ENCODE measurements around the gene WDR70. TPM values are rescaled to one million over a fixed set of nuclear protein-coding genes. Genes with fewer than 3 reads are reported as not detected.
"Not testable (repeated sequence)": the region's sequence is repeated elsewhere in the genome, so short reads cannot be mapped to it uniquely, and the experiment has no call there.

WDR70 gene
- total and polyA plus RNA-seq, 5 donors: 9.4 to 21.1 (median 16.7) TPM

DNA sequence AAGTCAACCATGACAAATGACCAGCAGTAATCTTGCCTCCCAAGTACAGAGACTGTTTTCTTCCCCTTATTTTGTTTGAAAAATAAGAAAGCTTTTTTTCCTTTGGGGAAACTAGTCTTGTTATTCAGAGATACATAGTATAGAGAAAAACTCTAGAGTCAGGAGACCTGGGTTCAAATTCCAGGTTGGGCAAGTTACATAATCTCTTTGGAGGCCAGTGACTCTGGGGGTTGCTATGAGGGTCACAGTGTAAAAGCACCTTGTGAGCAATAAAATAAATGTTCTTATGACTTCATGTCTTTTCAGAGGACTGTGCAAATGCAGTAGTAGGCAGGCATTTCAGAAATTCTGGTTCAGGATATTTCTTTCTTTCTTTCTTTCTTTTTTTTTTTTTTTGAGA lies 389.3 kb downstream of the WDR70 start:
- no peaks in the 10 kb centered on the region for H3K9me3 ChIP-seq (ENCODE audit: control insufficient read depth, low read length)
- no peaks in the 10 kb centered on the region for H3K4me1 ChIP-seq (ENCODE audit: control insufficient read depth, insufficient read depth, low read length)
- H3K27ac ChIP-seq (ENCODE audit: low read length): no peak overlapping the region
- no peaks in the 10 kb centered on the region for H3K27me3 ChIP-seq (ENCODE audit: control insufficient read depth, insufficient read depth)
- ATAC-seq: no peak
- H3K4me3 ChIP-seq (ENCODE audit: low read length): no peak overlapping the region
- no peak for DNase-seq
- intact Hi-C loops (cut with DNase I): no loop called here

DNA sequence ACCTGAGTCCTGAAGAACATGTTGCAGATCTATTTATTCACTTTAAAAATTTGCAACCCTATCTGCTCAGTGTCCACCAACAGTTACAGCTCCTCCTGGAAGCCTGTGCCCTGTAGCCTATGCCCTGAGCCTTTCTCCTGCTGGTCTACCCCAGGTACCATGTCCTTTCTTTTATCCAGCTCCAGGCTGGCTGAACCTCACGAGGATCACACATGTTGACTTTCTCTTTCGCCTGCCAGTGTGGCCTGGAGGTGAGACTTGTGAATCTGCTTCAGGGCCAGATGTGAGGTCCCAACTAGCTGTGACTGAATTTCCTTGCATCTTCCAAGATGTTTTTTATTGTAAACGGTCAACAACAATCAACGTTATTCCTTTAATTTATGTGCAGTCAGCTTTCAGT lies 390.0 kb downstream of the WDR70 start:
- Histone ChIP-seq H3K9me3 (ENCODE audit: control insufficient read depth, low read length) (no peaks in the 10 kb centered on the region), H3K27ac (ENCODE audit: low read length) (no peak overlapping the region), H3K27me3 (ENCODE audit: control insufficient read depth, insufficient read depth) (no peaks in the 10 kb centered on the region), H3K4me1 (ENCODE audit: control insufficient read depth, insufficient read depth, low read length) (no peaks in the 10 kb centered on the region), H3K4me3 (ENCODE audit: low read length) (no peak overlapping the region)
- intact Hi-C loops (cut with DNase I): no loop called here
- DNase-seq: no peak
- 91% methylated on average over 4 of the region's 4 CpGs for WGBS
- no peak for ATAC-seq

GRCh38 chr5:37769840-37770239 lies 390.7 kb downstream of the WDR70 start:
- no peak for DNase-seq
- Histone ChIP-seq H3K27ac (ENCODE audit: low read length) (no peak overlapping the region), H3K9me3 (ENCODE audit: control insufficient read depth, low read length) (no peaks in the 10 kb centered on the region), H3K27me3 (ENCODE audit: control insufficient read depth, insufficient read depth) (no peaks in the 10 kb centered on the region), H3K4me3 (ENCODE audit: low read length) (no peak overlapping the region), H3K4me1 (ENCODE audit: control insufficient read depth, insufficient read depth, low read length) (no peaks in the 10 kb centered on the region)
- no peak for ATAC-seq
- WGBS: 86% methylated on average over 1 of the region's 1 CpG
- intact Hi-C loops (cut with DNase I): no loop called here

DNA sequence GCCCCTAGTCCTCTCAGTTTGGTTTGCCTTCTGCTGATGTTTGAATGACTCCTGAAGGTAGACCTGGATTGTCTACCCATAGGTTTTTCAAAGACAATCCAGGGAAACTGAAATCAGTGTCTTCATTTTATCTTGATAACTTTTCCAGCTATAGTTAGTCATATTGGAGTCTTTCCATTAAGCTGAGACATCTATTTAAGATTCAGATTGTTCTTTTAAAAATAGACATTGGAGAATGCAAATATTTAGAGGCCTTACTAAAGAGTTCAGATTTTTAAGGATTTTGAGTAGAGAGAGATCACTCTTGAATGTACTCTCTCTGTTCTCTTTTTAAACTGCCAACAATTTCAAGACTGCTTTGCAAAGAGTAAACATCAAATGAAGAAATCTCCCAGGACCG lies 391.7 kb downstream of the WDR70 start:
- ATAC-seq: no peak
- Histone ChIP-seq H3K27me3 (ENCODE audit: control insufficient read depth, insufficient read depth) (no peaks in the 10 kb centered on the region), H3K27ac (ENCODE audit: low read length) (no peak overlapping the region), H3K4me1 (ENCODE audit: control insufficient read depth, insufficient read depth, low read length) (no peaks in the 10 kb centered on the region), H3K9me3 (ENCODE audit: control insufficient read depth, low read length) (peaks cover 3% of the 10 kb centered on the region), H3K4me3 (ENCODE audit: low read length) (no peak overlapping the region)
- 71% methylated on average over 1 of the region's 1 CpG for WGBS
- intact Hi-C loops (cut with DNase I): no loop called here
- DNase-seq: no peak

GRCh38 chr5:37771203-37771611 lies 392.1 kb downstream of the WDR70 start:
- DNase-seq (no peak), ATAC-seq (no peak)
- Histone ChIP-seq H3K4me1 (ENCODE audit: control insufficient read depth, insufficient read depth, low read length) (no peaks in the 10 kb centered on the region), H3K27ac (ENCODE audit: low read length) (no peak overlapping the region), H3K9me3 (ENCODE audit: control insufficient read depth, low read length) (peaks cover 5% of the 10 kb centered on the region), H3K27me3 (ENCODE audit: control insufficient read depth, insufficient read depth) (no peaks in the 10 kb centered on the region), H3K4me3 (ENCODE audit: low read length) (no peak overlapping the region)
- 71% methylated on average over 3 of the region's 3 CpGs for WGBS
- intact Hi-C loops (cut with DNase I): no loop called here

- H3K27ac ChIP-seq (ENCODE audit: low read length): no peak overlapping the region
- WGBS: 70% methylated on average over 2 of the region's 2 CpGs
- peaks cover 5% of the 10 kb centered on the region for H3K9me3 ChIP-seq (ENCODE audit: control insufficient read depth, low read length)
- no peak for ATAC-seq
- no peak for DNase-seq
- no peaks in the 10 kb centered on the region for H3K27me3 ChIP-seq (ENCODE audit: control insufficient read depth, insufficient read depth)
- no peaks in the 10 kb centered on the region for H3K4me1 ChIP-seq (ENCODE audit: control insufficient read depth, insufficient read depth, low read length)
- intact Hi-C loops (cut with DNase I): no loop called here
- H3K4me3 ChIP-seq (ENCODE audit: low read length): no peak overlapping the region
Observed at GRCh38 chr5:37771731-37772130, 392.6 kb downstream of the WDR70 start.

- 88% methylated on average over 2 of the region's 2 CpGs for WGBS
- Histone ChIP-seq H3K4me3 (ENCODE audit: low read length) (no peak overlapping the region), H3K27me3 (ENCODE audit: control insufficient read depth, insufficient read depth) (no peaks in the 10 kb centered on the region), H3K9me3 (ENCODE audit: control insufficient read depth, low read length) (peaks cover 5% of the 10 kb centered on the region), H3K4me1 (ENCODE audit: control insufficient read depth, insufficient read depth, low read length) (no peaks in the 10 kb centered on the region), H3K27ac (ENCODE audit: low read length) (no peak overlapping the region)
- intact Hi-C loops (cut with DNase I): no loop called here
- DNase-seq (no peak), ATAC-seq (no peak)
Observed at GRCh38 chr5:37772255-37772654, 393.1 kb downstream of the WDR70 start.

DNA sequence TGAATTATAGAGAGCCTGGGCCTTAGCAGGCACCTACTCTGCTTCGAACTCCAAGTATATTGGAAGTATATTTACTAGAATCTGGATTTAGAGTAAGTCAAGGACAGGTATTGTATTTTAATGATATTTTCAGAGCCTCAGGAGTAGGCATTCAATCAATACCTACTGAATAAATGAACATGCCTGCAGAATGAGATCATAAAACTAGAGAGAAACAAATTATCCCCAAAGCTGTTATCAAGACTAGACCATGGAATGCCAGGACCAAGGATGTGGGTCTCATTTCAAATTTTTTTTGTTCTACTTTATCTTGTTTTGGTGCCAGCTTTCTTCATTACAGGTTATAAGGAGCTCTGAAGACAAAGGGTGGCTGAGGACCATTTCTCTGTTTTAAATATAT lies 394.7 kb downstream of the WDR70 start:
- Histone ChIP-seq H3K4me1 (ENCODE audit: control insufficient read depth, insufficient read depth, low read length) (no peaks in the 10 kb centered on the region), H3K9me3 (ENCODE audit: control insufficient read depth, low read length) (peaks cover 5% of the 10 kb centered on the region), H3K27ac (ENCODE audit: low read length) (no peak overlapping the region), H3K27me3 (ENCODE audit: control insufficient read depth, insufficient read depth) (no peaks in the 10 kb centered on the region), H3K4me3 (ENCODE audit: low read length) (no peak overlapping the region)
- WGBS: 83% methylated on average over 1 of the region's 1 CpG
- DNase-seq: no peak
- ATAC-seq: no peak
- intact Hi-C loops (cut with DNase I): no loop called here

- Histone ChIP-seq H3K27me3 (ENCODE audit: control insufficient read depth, insufficient read depth) (no peaks in the 10 kb centered on the region), H3K4me1 (ENCODE audit: control insufficient read depth, insufficient read depth, low read length) (no peaks in the 10 kb centered on the region), H3K9me3 (ENCODE audit: control insufficient read depth, low read length) (peaks cover 5% of the 10 kb centered on the region), H3K4me3 (ENCODE audit: low read length) (no peak overlapping the region), H3K27ac (ENCODE audit: low read length) (no peak overlapping the region)
- ATAC-seq (no peak), DNase-seq (no peak)
- 98% methylated on average over 9 of the region's 9 CpGs for WGBS
- intact Hi-C loops (cut with DNase I): no loop called here
Observed at GRCh38 chr5:37774912-37775483, 395.9 kb downstream of the WDR70 start.

GRCh38 chr5:37776826-37777225 lies 397.7 kb downstream of the WDR70 start:
- Histone ChIP-seq H3K4me3 (ENCODE audit: low read length) (no peak overlapping the region), H3K4me1 (ENCODE audit: control insufficient read depth, insufficient read depth, low read length) (no peaks in the 10 kb centered on the region), H3K27ac (ENCODE audit: low read length) (no peak overlapping the region), H3K9me3 (ENCODE audit: control insufficient read depth, low read length) (peaks cover 5% of the 10 kb centered on the region), H3K27me3 (ENCODE audit: control insufficient read depth, insufficient read depth) (no peaks in the 10 kb centered on the region)
- 58% methylated on average over 7 of the region's 7 CpGs for WGBS
- intact Hi-C loops (cut with DNase I): no loop called here
- peak in 1 of 2 donors; percentile 16 for ATAC-seq
- peak in 1 of 3 donors; percentile 42 for DNase-seq

DNA sequence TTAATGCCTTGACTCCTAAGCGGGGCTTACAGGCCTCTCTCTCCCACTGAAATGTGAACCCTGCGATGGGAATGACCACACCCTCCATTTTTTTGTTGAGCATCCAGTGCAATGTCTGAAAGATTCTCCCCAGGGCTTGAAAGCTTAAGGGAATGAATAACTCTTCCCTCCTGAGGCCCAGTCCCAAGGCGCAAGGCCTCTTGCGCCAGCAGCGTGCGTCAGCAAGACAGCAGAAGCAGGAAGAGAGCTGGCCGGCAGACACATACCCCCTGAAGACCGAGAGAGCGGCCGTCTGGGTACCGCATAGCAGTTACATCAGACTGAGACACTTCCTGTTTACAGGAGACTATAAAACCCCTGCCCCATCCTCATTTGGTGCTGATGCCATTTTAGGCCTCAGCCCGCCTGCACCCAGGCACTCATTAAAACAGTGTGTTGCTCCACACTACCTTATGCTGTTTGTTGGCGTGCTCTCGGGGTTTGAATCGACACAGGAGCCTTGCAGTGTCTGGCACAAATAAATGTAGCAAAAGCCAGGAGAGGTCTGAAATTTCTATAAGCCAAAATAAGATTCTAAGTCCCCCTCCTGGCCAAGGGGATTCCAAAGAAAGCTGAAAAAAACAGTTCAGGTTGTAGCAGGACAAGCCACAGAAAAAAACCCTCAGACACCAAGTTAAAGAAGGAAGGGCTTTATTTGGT lies 398.5 kb downstream of the WDR70 start:
- WGBS: 84% methylated on average over 15 of the region's 15 CpGs
- no peak for ATAC-seq
- DNase-seq: no peak
- Histone ChIP-seq H3K9me3 (ENCODE audit: control insufficient read depth, low read length) (peaks cover 5% of the 10 kb centered on the region), H3K4me3 (ENCODE audit: low read length) (no peak overlapping the region), H3K4me1 (ENCODE audit: control insufficient read depth, insufficient read depth, low read length) (no peaks in the 10 kb centered on the region), H3K27me3 (ENCODE audit: control insufficient read depth, insufficient read depth) (no peaks in the 10 kb centered on the region), H3K27ac (ENCODE audit: low read length) (no peak overlapping the region)
- intact Hi-C loops (cut with DNase I): no loop called here

DNA sequence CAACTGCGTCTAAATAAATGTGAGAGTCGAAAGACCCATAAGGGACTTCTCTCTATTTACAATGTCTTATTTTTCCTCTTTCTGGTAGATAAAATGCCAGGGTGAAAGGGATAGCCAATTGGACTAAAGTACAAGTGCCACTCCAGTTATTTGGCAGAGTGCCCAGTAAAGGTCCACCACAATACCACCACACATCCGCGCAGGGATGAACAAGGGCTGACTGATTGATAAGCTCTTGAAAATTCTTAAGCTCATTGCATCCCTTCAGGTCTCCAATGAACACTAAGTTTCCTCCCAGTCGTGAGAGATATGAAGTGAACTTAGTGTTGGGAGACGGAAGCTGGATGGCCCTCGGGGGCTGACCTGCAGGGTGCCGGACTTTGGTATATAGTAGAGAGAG lies 402.3 kb downstream of the WDR70 start:
- H3K4me3 ChIP-seq (ENCODE audit: low read length); H3K9me3 ChIP-seq (ENCODE audit: control insufficient read depth, low read length); intact Hi-C loops (cut with DNase I); H3K27ac ChIP-seq (ENCODE audit: low read length); ATAC-seq; H3K4me1 ChIP-seq (ENCODE audit: control insufficient read depth, insufficient read depth, low read length); H3K27me3 ChIP-seq (ENCODE audit: control insufficient read depth, insufficient read depth); DNase-seq: not testable (repeated sequence)
- 71% methylated on average over 8 of the region's 8 CpGs for WGBS

All from right cardiac atrium (tissue), 5 donors.